ENCODE measurements around the gene EFCAB5.
"Not testable (repeated sequence)": the region's sequence is repeated elsewhere in the genome, so short reads cannot be mapped to it uniquely, and the experiment has no call there.

Gene EFCAB5

GRCh38 chr17:29941334-29941733, at the start of gene EFCAB5:
TSS of gene EFCAB5 (plus strand) at chr17:29941634. CDS start at chr17:29941797, 163 bp downstream.
- no peak for DNase-seq (ENCODE audit: low read depth in 2 of 2)

- no peak for DNase-seq (ENCODE audit: low read depth in 2 of 2)
These were observed 49.2 kb upstream of the EFCAB5 start for GRCh38 chr17:29892201-29892600.

DNA sequence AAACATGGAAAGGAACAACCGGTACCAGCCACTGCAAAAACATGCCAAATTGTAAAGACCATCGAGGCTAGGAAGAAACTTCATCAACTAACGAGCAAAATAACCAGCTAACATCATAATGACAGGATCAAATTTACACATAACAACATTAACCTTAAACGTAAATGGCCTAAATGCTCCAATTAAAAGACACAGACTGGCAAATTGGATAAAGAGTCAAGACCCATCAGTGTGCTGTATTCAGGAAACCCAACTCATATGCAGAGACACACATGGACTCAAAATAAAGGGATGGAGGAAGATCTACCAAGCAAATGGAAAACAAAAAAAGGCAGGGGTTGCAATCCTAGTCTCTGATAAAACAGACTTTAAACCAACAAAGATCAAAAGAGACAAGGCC, 44.3 kb upstream of the EFCAB5 start:
- DNase-seq (ENCODE audit: low read depth in 2 of 2) = not testable (repeated sequence)

DNA sequence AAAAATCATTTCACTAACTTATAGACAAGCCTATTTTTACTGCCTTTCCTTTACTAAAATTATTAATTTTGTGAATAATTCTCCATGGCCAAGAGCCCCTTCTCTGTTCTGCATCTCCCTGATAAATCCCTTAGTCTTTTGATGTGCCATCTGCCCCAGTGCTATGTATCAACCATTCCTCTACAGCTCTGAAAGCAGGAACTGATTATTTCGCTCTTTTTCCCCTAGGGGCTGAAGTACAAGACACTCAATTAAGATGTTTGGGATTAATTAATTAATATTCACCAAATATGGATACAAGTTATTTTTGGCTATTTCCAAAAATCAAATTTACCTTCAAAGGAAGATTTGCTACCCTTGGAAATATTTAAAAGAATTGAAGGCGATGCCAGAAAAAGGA, 38.0 kb upstream of the EFCAB5 start:
- no peak for DNase-seq (ENCODE audit: low read depth in 2 of 2)

DNA sequence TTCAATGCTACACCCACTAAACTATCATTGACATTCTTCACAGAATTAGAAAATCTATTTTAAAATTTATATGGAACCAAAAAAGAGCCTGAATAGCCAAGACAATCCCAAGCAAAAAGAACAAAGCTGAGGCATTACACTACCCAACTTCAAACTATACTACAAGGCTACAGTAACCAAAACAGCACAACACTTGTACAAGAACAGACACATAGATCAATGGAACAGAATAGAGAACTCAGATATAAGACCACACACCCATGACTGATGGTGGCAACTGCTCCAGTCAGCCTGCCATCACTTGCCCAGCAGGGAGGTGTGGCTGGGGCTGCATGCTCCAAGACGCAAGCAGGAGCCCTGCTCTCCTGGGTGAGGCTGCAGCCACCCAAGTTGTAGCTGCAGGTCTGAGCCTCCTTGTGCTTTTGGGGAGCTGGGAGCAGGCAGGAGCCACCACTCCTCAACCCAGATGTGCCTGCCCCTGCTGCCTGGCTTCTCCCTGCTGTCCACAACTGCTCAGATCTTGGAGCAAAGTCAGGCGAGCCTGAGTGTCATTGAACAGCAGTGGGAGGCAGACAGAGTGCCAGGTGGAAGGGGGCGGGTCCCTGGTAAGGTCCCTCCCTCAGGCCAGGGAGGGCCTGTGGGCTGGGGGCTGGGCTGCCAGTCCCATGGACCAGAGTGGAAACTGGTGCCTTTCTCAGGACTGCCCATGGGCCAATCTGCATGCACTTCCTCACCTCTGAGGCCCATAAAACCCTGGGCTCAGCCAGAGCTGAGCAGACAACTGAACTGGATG, 36.2 kb upstream of the EFCAB5 start:
- no peak for DNase-seq (ENCODE audit: low read depth in 2 of 2)

DNA sequence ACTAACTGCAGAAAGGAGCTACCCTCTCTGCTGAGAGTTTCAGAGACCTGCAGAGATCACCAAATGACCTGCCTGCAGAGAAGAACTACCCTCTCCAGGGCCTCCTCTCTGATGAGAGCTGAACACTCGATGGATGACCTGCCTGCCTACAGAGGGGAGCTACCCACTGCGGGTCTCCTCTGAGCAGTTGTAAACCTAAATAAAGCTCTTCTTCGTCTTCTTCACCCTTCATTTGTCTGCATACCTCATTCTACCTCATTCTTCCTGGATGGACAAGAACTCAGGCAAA, 35.6 kb upstream of the EFCAB5 start:
- no peak for DNase-seq (ENCODE audit: low read depth in 2 of 2)

- DNase-seq (ENCODE audit: low read depth in 2 of 2) = no peak
These were observed 34.5 kb upstream of the EFCAB5 start for GRCh38 chr17:29906969-29907368.

- DNase-seq (ENCODE audit: low read depth in 2 of 2) = no peak
These were observed 32.0 kb upstream of the EFCAB5 start for GRCh38 chr17:29909236-29910003.

- no peak for DNase-seq (ENCODE audit: low read depth in 2 of 2)
These were observed 29.7 kb upstream of the EFCAB5 start for GRCh38 chr17:29911641-29912177.

GRCh38 chr17:29914819-29915537, 26.5 kb upstream of the EFCAB5 start:
- DNase-seq (ENCODE audit: low read depth in 2 of 2) = no peak

DNA sequence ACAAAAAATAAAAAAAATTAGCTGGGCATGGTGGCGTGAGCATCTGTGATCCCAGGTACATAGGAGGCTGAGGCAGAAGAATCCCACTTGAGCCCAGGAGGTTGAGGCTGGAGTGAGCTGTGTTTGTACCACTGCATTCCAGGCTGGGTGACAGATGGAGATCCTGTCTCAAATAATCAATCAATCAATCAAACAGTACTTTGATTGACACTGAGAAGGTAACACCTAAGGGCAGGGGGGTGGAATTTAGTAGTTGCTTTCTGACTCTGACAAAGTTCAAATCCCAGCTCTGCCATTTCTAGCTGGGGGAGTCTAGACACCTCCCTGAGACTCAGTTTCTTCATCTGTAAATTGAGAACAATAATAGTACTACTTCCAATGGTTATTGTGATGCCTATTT, 23.4 kb upstream of the EFCAB5 start:
- no peak for DNase-seq (ENCODE audit: low read depth in 2 of 2)

DNA sequence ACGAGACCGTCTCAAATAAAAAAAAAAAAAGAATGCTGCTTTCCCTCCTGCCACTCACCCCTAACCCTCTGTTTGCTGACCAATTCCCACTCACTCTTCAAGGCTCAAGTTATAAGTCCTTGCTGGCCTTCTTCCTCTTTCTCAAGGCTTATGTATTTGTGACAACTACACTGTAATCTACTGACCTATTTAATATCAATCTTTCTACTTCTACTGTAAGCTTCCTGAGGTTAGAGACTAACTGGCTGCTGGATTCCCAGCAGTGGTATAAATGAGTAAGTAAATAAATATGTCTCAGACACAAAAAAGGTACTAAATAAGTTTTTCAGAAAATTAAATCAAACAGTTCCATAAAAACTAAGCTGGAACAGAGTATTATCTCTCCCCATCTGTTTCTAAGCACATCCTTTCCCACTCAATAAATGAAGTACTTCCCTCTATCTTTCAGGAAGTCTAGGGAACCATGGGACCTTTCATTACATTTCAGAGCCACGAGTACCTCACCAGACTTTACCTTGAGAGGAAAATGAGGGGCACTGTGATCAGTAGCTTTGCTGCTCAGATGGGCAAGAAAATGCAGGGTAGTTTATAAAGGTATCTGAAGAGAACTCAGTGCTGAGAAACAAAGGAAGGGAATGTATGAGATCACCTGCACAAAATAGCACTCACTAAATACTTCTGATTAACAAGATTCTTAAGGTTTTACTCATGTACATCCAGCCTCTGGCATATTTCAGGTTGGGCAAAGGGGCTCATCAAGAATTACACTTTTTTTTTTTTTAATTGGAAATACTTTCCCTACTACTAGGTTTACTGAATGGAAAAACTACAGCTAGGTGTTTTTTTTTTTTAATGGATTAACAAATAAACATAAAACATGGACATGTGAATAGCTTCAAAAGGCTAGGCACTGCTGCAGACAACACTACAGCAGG, 22.2 kb upstream of the EFCAB5 start:
- no peak for DNase-seq (ENCODE audit: low read depth in 2 of 2)

DNA sequence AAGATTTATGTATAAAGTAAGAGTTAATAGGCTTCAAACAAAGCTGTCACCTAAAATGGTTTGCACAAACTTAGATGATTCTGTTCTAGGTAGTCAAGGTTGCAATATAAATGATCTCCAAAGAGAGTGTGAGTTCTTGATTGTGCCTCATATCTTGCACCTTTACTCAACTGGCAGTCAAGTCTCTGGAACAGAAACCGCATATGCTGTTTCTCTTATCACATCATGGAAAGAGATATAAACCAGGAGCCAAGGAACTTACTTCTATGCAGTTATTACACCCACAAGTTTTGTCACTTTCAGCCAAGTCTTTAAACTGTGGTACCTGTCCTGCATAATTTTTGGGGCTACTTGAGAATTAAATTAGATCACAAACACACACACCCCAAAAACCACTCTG, 16.6 kb upstream of the EFCAB5 start:
- DNase-seq (ENCODE audit: low read depth in 2 of 2) = no peak

DNA sequence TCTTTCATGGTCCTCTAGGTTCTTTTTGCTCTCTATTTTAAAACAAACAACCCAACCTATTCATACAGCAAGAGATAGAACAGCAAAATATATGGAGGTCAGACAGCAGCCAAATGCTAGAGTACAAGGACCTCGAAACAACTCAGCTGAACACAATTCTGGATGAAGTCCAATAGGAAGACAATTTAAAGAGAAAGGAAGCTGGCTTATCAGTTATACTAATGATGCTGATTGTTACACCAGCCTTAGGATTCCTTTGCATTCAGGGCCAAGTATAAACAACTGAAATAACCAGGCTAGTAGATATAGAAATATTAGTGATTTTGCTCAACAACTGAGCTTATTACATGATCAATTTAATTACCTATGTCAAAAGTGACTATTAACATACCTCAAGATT, 13.9 kb upstream of the EFCAB5 start:
- DNase-seq (ENCODE audit: low read depth in 2 of 2) = no peak

DNA sequence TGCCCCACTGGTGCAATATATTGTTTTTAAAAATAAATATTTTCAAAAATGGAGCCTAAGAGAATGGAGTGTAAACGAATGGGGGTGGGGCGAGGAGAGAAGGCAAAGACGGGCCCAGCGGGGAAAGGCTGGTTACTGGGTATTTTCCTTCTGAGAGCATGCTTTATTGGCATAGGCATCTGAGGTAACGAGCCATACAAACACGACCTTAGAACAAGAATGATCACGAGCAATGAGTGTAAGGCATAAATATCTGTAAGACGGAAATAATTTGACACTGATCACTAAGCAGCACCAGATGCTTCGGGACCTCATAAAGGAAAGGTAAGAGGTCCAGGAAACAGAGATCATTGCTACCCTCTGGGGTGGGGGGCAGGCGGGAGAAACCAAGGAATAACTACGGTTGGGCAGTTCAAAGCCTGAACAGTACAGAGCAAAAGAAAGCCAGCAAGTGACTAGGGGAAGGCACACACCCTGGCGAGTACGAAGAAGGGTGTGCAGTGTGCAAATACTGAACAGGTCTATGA, 12.4 kb upstream of the EFCAB5 start:
- DNase-seq (ENCODE audit: low read depth in 2 of 2) = no peak

- peak; percentile 72 to 85 for DNase-seq (ENCODE audit: low read depth in 2 of 2)
These were observed 11.7 kb upstream of the EFCAB5 start, which contains the start of gene SSH2 for GRCh38 chr17:29929533-29930408. TSS of gene SSH2 (minus strand) at chr17:29930228. CDS start at chr17:29930000, 228 bp downstream.

GRCh38 chr17:29930409-29931010, 10.9 kb upstream of the EFCAB5 start:
- DNase-seq (ENCODE audit: low read depth in 2 of 2) = peak in 1 of 2 donors; percentile 6

GRCh38 chr17:29931231-29931932, 10.1 kb upstream of the EFCAB5 start:
- DNase-seq (ENCODE audit: low read depth in 2 of 2) = peak; percentile 49 to 65

DNA sequence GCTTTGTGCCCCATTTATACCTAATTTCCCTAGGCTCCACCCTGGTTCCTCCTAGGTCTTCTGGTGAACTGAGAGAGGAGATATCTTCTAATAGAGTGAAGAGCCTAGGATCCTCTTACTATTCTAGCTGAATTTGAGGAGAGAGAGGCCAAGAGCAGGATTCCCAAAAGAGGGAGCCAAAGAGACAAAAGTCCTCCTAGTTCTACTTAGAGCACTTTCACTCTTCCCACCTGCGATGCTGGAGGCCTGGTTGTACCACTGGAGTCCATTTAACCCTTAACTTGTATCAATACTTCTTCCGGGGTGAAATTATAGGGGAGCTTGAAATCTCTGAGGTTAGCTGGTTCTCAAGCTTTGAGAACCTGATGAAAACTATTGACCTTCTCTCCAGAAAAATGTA, 8.1 kb upstream of the EFCAB5 start:
- no peak for DNase-seq (ENCODE audit: low read depth in 2 of 2)
